ENCODE data around the gene ZNF506. TPM values are rescaled to one million over a fixed set of nuclear protein-coding genes. Genes with fewer than 3 reads are reported as not detected.
"Not testable (repeated sequence)": the region's sequence is repeated elsewhere in the genome, so short reads cannot be mapped to it uniquely, and the experiment has no call there.

The ZNF506 gene
- total and polyA plus RNA-seq, 2 experiments from 2014 or later, result 9.3 to 49.9 TPM

GRCh38 chr19:19858751-19859150, 37.2 kb upstream of the ZNF506 start:
- no peaks in the 10 kb centered on the region for H3K9me3 ChIP-seq (ENCODE audit: low read depth)
- no peaks in the 10 kb centered on the region for H3K4me1 ChIP-seq (ENCODE audit: low read depth)
- TF ChIP-seq CTCF (IDR thresholded peaks at IDR 0.05; ENCODE audit: low read depth, low read length), result no peak
- H3K27ac ChIP-seq, result no peak overlapping the region
- H3K27me3 ChIP-seq, result no peaks in the 10 kb centered on the region
- H3K36me3 ChIP-seq, result no peaks in the 10 kb centered on the region
- H3K4me3 ChIP-seq, result no peak overlapping the region
- no peak for DNase-seq (ENCODE audit: low read depth in 1 of 2, low spot score in 1 of 2)

- H3K27ac ChIP-seq; H3K27me3 ChIP-seq; H3K4me3 ChIP-seq; DNase-seq (ENCODE audit: low read depth in 1 of 2, low spot score in 1 of 2); H3K9me3 ChIP-seq (ENCODE audit: low read depth); H3K36me3 ChIP-seq; H3K4me1 ChIP-seq (ENCODE audit: low read depth): not testable (repeated sequence)
These were observed 30.2 kb upstream of the ZNF506 start for GRCh38 chr19:19851740-19852139.

GRCh38 chr19:19849056-19849455, 27.5 kb upstream of the ZNF506 start:
- H3K4me3 ChIP-seq, result no peak overlapping the region
- no peak overlapping the region for H3K27ac ChIP-seq
- no peak for TF ChIP-seq CTCF (IDR thresholded peaks at IDR 0.05; ENCODE audit: low read depth, low read length)
- DNase-seq (ENCODE audit: low read depth in 1 of 2, low spot score in 1 of 2), result no peak
- H3K27me3 ChIP-seq, result no peaks in the 10 kb centered on the region
- no peaks in the 10 kb centered on the region for H3K36me3 ChIP-seq
- no peaks in the 10 kb centered on the region for H3K4me1 ChIP-seq (ENCODE audit: low read depth)
- H3K9me3 ChIP-seq (ENCODE audit: low read depth), result no peaks in the 10 kb centered on the region

DNA sequence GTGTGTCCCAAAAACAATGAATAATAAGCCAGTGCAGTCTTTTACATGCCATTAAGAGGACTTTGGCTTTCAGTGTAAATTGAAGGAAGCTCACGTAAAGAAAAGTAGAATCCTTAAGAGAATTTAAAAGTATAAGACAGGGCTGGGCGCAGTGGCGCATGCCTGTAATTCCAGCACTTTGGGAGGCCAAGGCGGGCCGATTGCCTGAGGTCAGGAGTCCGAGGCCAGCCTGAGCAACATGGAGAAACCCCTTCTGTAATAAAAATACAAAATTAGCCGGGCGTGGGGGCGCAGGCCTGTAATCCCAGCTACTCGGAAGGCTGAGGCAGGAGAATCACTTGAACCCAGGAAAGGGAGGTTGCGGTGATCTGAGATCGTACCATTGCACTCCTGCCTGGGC, 26.2 kb upstream of the ZNF506 start:
- no peaks in the 10 kb centered on the region for H3K4me1 ChIP-seq (ENCODE audit: low read depth)
- H3K27ac ChIP-seq, result no peak overlapping the region
- TF ChIP-seq CTCF (IDR thresholded peaks at IDR 0.05; ENCODE audit: low read depth, low read length), result no peak
- no peak overlapping the region for H3K4me3 ChIP-seq
- no peaks in the 10 kb centered on the region for H3K36me3 ChIP-seq
- H3K9me3 ChIP-seq (ENCODE audit: low read depth), result no peaks in the 10 kb centered on the region
- H3K27me3 ChIP-seq, result no peaks in the 10 kb centered on the region
- no peak for DNase-seq (ENCODE audit: low read depth in 1 of 2, low spot score in 1 of 2)

GRCh38 chr19:19835560-19836038, 14.0 kb upstream of the ZNF506 start:
- TF ChIP-seq CTCF (IDR thresholded peaks at IDR 0.05; ENCODE audit: low read depth, low read length), result no peak
- H3K9me3 ChIP-seq (ENCODE audit: low read depth), result no peaks in the 10 kb centered on the region
- DNase-seq (ENCODE audit: low read depth in 1 of 2, low spot score in 1 of 2), result no peak
- no peak overlapping the region for H3K4me3 ChIP-seq
- H3K36me3 ChIP-seq, result no peaks in the 10 kb centered on the region
- H3K27me3 ChIP-seq, result no peaks in the 10 kb centered on the region
- no peak overlapping the region for H3K27ac ChIP-seq
- H3K4me1 ChIP-seq (ENCODE audit: low read depth), result no peaks in the 10 kb centered on the region

DNA sequence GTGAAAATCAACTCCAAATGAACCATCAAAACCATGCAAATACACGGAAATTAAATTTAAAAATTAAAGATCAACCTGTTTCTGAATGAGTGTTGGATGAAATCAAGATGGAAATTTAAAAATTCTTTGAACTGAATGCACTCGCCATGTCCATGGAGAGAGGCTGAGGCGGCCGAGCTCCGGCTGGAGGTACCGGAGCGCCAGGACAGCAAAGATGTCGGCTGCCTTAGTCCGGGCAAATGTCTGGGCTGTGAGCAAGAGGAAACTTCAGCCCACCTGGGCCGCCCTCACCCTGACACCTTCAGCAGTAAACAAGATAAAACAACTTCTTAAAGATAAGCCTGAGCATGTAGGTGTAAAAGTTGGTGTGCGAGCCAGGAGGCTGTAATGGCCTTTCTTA, 5.3 kb upstream of the ZNF506 start:
- Histone ChIP-seq H3K4me1 (ENCODE audit: low read depth) (no peaks in the 10 kb centered on the region), H3K9me3 (ENCODE audit: low read depth) (no peaks in the 10 kb centered on the region), H3K4me3 (no peak overlapping the region), H3K36me3 (no peaks in the 10 kb centered on the region), H3K27me3 (no peaks in the 10 kb centered on the region), H3K27ac (no peak overlapping the region)
- no peak for TF ChIP-seq CTCF (IDR thresholded peaks at IDR 0.05; ENCODE audit: low read depth, low read length)
- DNase-seq (ENCODE audit: low read depth in 1 of 2, low spot score in 1 of 2), result no peak
